ENCODE results near the gene RBFOX2.
"Not testable (repeated sequence)": the region's sequence is repeated elsewhere in the genome, so short reads cannot be mapped to it uniquely, and the experiment has no call there.

The RBFOX2 gene

GRCh38 chr22:35821654-35822053 lies 207.0 kb downstream of the RBFOX2 start:
- DNase-seq (ENCODE audit: low spot score) = no peak

- no peak for DNase-seq (ENCODE audit: low spot score)
Observed at GRCh38 chr22:35819421-35819820, 209.2 kb downstream of the RBFOX2 start.

GRCh38 chr22:35818897-35819296 lies 209.7 kb downstream of the RBFOX2 start:
- no peak for DNase-seq (ENCODE audit: low spot score)

- no peak for DNase-seq (ENCODE audit: low spot score)
Observed at GRCh38 chr22:35812600-35812999, 216.0 kb downstream of the RBFOX2 start.

- no peak for DNase-seq (ENCODE audit: low spot score)
Observed at GRCh38 chr22:35811670-35812069, 217.0 kb downstream of the RBFOX2 start.

- no peak for DNase-seq (ENCODE audit: low spot score)
Observed at GRCh38 chr22:35809816-35810215, 218.8 kb downstream of the RBFOX2 start.

GRCh38 chr22:35808377-35808776 lies 220.2 kb downstream of the RBFOX2 start:
- DNase-seq (ENCODE audit: low spot score) = no peak

GRCh38 chr22:35806668-35807067 lies 222.0 kb downstream of the RBFOX2 start:
- DNase-seq (ENCODE audit: low spot score) = not testable (repeated sequence)

GRCh38 chr22:35805466-35805865 lies 223.2 kb downstream of the RBFOX2 start:
- no peak for DNase-seq (ENCODE audit: low spot score)

- no peak for DNase-seq (ENCODE audit: low spot score)
Observed at GRCh38 chr22:35804421-35804820, 224.2 kb downstream of the RBFOX2 start.

GRCh38 chr22:35802885-35803284 lies 225.7 kb downstream of the RBFOX2 start:
- DNase-seq (ENCODE audit: low spot score) = no peak

- not testable (repeated sequence) for DNase-seq (ENCODE audit: low spot score)
Observed at GRCh38 chr22:35801301-35801700, 227.3 kb downstream of the RBFOX2 start.

- DNase-seq (ENCODE audit: low spot score) = no peak
Observed at GRCh38 chr22:35799150-35799549, 229.5 kb downstream of the RBFOX2 start.

GRCh38 chr22:35797411-35797810 lies 231.2 kb downstream of the RBFOX2 start:
- DNase-seq (ENCODE audit: low spot score) = no peak

GRCh38 chr22:35795476-35795875 lies 233.1 kb downstream of the RBFOX2 start:
- DNase-seq (ENCODE audit: low spot score) = no peak

- DNase-seq (ENCODE audit: low spot score) = no peak
Observed at GRCh38 chr22:35792506-35792905, 236.1 kb downstream of the RBFOX2 start.

GRCh38 chr22:35791788-35792187 lies 236.8 kb downstream of the RBFOX2 start:
- not testable (repeated sequence) for DNase-seq (ENCODE audit: low spot score)

- no peak for DNase-seq (ENCODE audit: low spot score)
Observed at GRCh38 chr22:35785181-35785923, 243.3 kb downstream of the RBFOX2 start.

GRCh38 chr22:35784633-35785032 lies 244.0 kb downstream of the RBFOX2 start:
- DNase-seq (ENCODE audit: low spot score) = no peak

GRCh38 chr22:35783943-35784614 lies 244.5 kb downstream of the RBFOX2 start:
- no peak for DNase-seq (ENCODE audit: low spot score)

GRCh38 chr22:35782504-35782903 lies 246.1 kb downstream of the RBFOX2 start:
- DNase-seq (ENCODE audit: low spot score) = no peak

GRCh38 chr22:35781898-35782297 lies 246.7 kb downstream of the RBFOX2 start:
- DNase-seq (ENCODE audit: low spot score) = no peak

GRCh38 chr22:35777335-35777975 lies 251.2 kb downstream of the RBFOX2 start:
- no peak for DNase-seq (ENCODE audit: low spot score)
